ENCODE data around the gene IGFBP1. TPM values are rescaled to one million over a fixed set of nuclear protein-coding genes. Genes with fewer than 3 reads are reported as not detected.
A peak's percentile ranks its signal among the peaks of the same experiment; 100 is the strongest.

IGFBP1 gene
- total and polyA plus RNA-seq, 2 of the 13 experiments (the other 11 are each of a cell fraction or from before 2014, with no cell fraction given), result 5.4 to 885 TPM

DNA sequence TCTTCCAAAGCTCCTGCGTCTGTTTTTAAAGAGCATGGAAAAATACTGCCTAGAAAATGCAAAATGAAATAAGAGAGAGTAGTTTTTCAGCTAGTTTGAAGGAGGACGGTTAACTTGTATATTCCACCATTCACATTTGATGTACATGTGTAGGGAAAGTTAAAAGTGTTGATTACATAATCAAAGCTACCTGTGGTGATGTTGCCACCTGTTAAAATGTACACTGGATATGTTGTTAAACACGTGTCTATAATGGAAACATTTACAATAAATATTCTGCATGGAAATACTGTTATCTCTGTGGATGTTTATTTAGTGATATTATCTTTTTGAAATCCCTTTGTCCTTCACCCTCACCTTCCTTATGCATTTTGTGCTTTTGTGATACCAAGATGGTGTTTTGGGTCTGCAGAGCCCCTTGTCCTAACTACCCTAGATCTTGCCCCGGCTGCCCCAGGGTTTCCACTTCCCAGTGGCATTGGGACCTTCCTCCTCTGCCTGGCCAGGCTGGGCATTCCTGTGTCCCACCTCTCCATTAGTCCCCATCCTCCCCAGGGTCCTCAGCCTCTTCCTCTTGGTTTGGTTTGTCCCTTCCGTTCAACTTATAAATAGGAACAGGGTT, 5.2 kb downstream of the IGFBP1 start (continued):
- TF ChIP-seq ZNF780A (CRISPR knock-in tag; IDR thresholded peaks at IDR 0.05) (peak; percentile 61; the same call in 1 of the 2 replicates), ARNT (IDR thresholded peaks at IDR 0.05) (no peak), ZNF235 (CRISPR knock-in tag; IDR thresholded peaks at IDR 0.05; ENCODE audit: borderline replicate concordance) (no peak), FOXA1 (IDR thresholded peaks at IDR 0.05) (no peak), FOXA1 (CRISPR knock-in tag; IDR thresholded peaks at IDR 0.05) (no peak), ZNF20 (CRISPR knock-in tag; IDR thresholded peaks at IDR 0.05) (no peak), RORA (CRISPR knock-in tag; IDR thresholded peaks at IDR 0.05) (no peak), ZZZ3 (CRISPR knock-in tag; IDR thresholded peaks at IDR 0.05; ENCODE audit: borderline replicate concordance) (no peak), ZNF788 (CRISPR knock-in tag; IDR thresholded peaks at IDR 0.05; ENCODE audit: borderline replicate concordance) (peak; percentile 47; the same call in 1 of the 2 replicates), MED13 (CRISPR knock-in tag; IDR thresholded peaks at IDR 0.05) (no peak), TCF12 (IDR thresholded peaks at IDR 0.05) (no peak), TCF12 (CRISPR knock-in tag; IDR thresholded peaks at IDR 0.05) (no peak; the same call in 1 of the 2 replicates), HNF1A (IDR thresholded peaks at IDR 0.05; ENCODE audit: low read depth) (peak; percentile 31; the same call in 1 of the 2 replicates), HNF1A (CRISPR knock-in tag; IDR thresholded peaks at IDR 0.05; ENCODE audit: borderline replicate concordance) (no peak), GPN1 (CRISPR knock-in tag; IDR thresholded peaks at IDR 0.05; ENCODE audit: borderline replicate concordance) (no peak), ZSCAN29 (CRISPR knock-in tag; conservative IDR thresholded peaks at IDR 0.05) (no peak), ZNF317 (CRISPR knock-in tag; IDR thresholded peaks at IDR 0.05) (no peak; the same call in 1 of the 2 replicates), ZSCAN21 (CRISPR knock-in tag; IDR thresholded peaks at IDR 0.05; ENCODE audit: borderline replicate concordance) (no peak), IKZF1 (IDR thresholded peaks at IDR 0.05) (no peak), RFX1 (IDR thresholded peaks at IDR 0.05) (no peak), ZNF563 (CRISPR knock-in tag; IDR thresholded peaks at IDR 0.05) (no peak), ETV5 (CRISPR knock-in tag; IDR thresholded peaks at IDR 0.05; ENCODE audit: borderline replicate concordance) (peak; percentile 48; the same call in 1 of the 2 replicates), PHB2 (IDR thresholded peaks at IDR 0.05; ENCODE audit: partially characterized antibody) (no peak)
- TF ChIP-seq, protein P1, sequence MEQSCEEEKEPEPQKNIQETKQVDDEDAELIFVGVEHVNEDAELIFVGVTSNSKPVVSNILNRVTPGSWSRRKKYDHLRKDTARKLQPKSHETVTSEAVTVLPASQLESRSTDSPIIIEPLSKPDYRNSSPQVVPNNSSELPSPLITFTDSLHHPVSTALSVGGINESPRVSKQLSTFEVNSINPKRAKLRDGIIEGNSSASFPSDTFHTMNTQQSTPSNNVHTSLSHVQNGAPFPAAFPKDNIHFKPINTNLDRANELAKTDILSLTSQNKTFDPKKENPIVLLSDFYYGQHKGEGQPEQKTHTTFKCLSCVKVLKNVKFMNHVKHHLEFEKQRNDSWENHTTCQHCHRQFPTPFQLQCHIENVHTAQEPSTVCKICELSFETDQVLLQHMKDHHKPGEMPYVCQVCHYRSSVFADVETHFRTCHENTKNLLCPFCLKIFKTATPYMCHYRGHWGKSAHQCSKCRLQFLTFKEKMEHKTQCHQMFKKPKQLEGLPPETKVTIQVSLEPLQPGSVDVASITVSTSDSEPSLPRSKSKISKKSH (CRISPR knock-in tag; IDR thresholded peaks at IDR 0.05; ENCODE audit: borderline replicate concordance), result no peak
- TF ChIP-seq, protein P2, sequence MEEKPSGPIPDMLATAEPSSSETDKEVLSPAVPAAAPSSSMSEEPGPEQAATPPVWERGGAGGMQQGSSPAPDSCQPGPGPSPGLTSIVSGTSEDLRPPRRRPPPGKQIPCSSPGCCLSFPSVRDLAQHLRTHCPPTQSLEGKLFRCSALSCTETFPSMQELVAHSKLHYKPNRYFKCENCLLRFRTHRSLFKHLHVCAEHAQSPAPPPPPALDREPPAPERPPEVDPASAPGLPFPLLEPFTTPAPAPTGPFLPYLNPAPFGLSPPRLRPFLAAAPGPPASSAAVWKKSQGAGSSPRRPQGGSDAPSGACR (CRISPR knock-in tag; IDR thresholded peaks at IDR 0.05), result no peak
- TF ChIP-seq, protein P3, sequence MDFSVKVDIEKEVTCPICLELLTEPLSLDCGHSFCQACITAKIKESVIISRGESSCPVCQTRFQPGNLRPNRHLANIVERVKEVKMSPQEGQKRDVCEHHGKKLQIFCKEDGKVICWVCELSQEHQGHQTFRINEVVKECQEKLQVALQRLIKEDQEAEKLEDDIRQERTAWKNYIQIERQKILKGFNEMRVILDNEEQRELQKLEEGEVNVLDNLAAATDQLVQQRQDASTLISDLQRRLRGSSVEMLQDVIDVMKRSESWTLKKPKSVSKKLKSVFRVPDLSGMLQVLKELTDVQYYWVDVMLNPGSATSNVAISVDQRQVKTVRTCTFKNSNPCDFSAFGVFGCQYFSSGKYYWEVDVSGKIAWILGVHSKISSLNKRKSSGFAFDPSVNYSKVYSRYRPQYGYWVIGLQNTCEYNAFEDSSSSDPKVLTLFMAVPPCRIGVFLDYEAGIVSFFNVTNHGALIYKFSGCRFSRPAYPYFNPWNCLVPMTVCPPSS (IDR thresholded peaks at IDR 0.05), result no peak

Measured in HepG2 (cell line).